HEK293T (cell line): ENCODE measurements around the gene MAP3K8.

ENCODE experiments used
- ARNT ChIP-seq: fragments of 450-650 bp; IDR thresholded peaks from 2 replicates; pipeline ENCODE4 v1.6.1; 2017; ENCODE audit warnings: mild to moderate bottlenecking
- ELF4 ChIP-seq: fragments of 450-650 bp; IDR thresholded peaks from 2 replicates; pipeline ENCODE4 v1.6.1; 2017; ENCODE audit warnings: antibody characterized with exemption
- FOXA1 ChIP-seq: fragments of 450-650 bp; IDR thresholded peaks from 2 replicates; pipeline ENCODE4 v1.6.1; 2016; ENCODE audit warnings: mild to moderate bottlenecking
- FOXK2 ChIP-seq: fragments of 450-650 bp; IDR thresholded peaks from 2 replicates; pipeline ENCODE4 v1.6.1; 2016; ENCODE audit warnings: mild to moderate bottlenecking
- FOXM1 ChIP-seq: fragments of 450-650 bp; IDR thresholded peaks from 2 replicates; pipeline ENCODE4 v1.6.1; 2017; ENCODE audit warnings: mild to moderate bottlenecking, borderline replicate concordance
- HDGF ChIP-seq: fragments of 450-650 bp; IDR thresholded peaks from 2 replicates; pipeline ENCODE4 v1.6.1; 2017; ENCODE audit warnings: antibody characterized with exemption, borderline replicate concordance
- L3MBTL2 ChIP-seq: fragments of 450-650 bp; conservative IDR thresholded peaks from 2 replicates; pipeline ENCODE4 v1.6.1; 2016; ENCODE audit warnings: mild to moderate bottlenecking
- LEF1 ChIP-seq: fragments of 450-650 bp; IDR thresholded peaks from 2 replicates; pipeline ENCODE4 v1.6.1; 2017; ENCODE audit warnings: mild to moderate bottlenecking, borderline replicate concordance
- NFRKB ChIP-seq: fragments of 450-650 bp; IDR thresholded peaks from 2 replicates; pipeline ENCODE4 v1.6.1; 2016; ENCODE audit warnings: mild to moderate bottlenecking, moderate library complexity
- PKNOX1 ChIP-seq: fragments of 450-650 bp; IDR thresholded peaks from 2 replicates; pipeline ENCODE4 v1.6.1; 2016
- SP1 ChIP-seq: fragments of 450-650 bp; IDR thresholded peaks from 2 replicates; pipeline ENCODE4 v1.6.1; 2017
- SUZ12 ChIP-seq: fragments of 450-650 bp; IDR thresholded peaks from 2 replicates; pipeline ENCODE4 v1.6.1; 2016; ENCODE audit warnings: mild to moderate bottlenecking
- TARDBP ChIP-seq: fragments of 450-650 bp; IDR thresholded peaks from 2 replicates; pipeline ENCODE4 v1.6.1; 2016
- ZNF384 ChIP-seq: fragments of 450-650 bp; IDR thresholded peaks from 2 replicates; pipeline ENCODE4 v1.6.1; 2016

GRCh38 chr10:30417301-30417700, 16.7 kb upstream of the MAP3K8 start:
- no peak for TF ChIP-seq LEF1
- TF ChIP-seq SUZ12 = no peak
- TF ChIP-seq FOXA1 = no peak
- no peak for TF ChIP-seq SP1
- TF ChIP-seq FOXM1 = no peak
- TF ChIP-seq NFRKB = no peak
- no peak for TF ChIP-seq HDGF
- no peak for TF ChIP-seq FOXK2
- TF ChIP-seq PKNOX1 = no peak
- TF ChIP-seq TARDBP = no peak
- no peak for TF ChIP-seq ARNT
- no peak for TF ChIP-seq ELF4
- no peak for TF ChIP-seq ZNF384
- TF ChIP-seq L3MBTL2 = no peak
